ES-I3 (cell line): ENCODE results near the gene C17orf78.
"Not testable (repeated sequence)": the region's sequence is repeated elsewhere in the genome, so short reads cannot be mapped to it uniquely, and the experiment has no call there.

Source experiments
- H3K36me3 ChIP-seq: 2 replicates; pipeline ENCODE4 v1.6.1; 2013; ENCODE audit warnings: mild to moderate bottlenecking, low read length, control low read depth, moderate library complexity; ENCODE audit not compliant: insufficient read depth
- H3K4me1 ChIP-seq: 2 replicates; pipeline ENCODE4 v1.6.1; 2013; ENCODE audit warnings: mild to moderate bottlenecking, control low read depth, low read length; ENCODE audit not compliant: insufficient read depth
- H3K9ac ChIP-seq: 2 replicates; pipeline ENCODE4 v1.6.1; 2013; ENCODE audit warnings: low read depth, mild to moderate bottlenecking, low read length, moderate library complexity
- H3K9me3 ChIP-seq: 2 replicates; pipeline ENCODE4 v1.6.1; 2013; ENCODE audit warnings: mild to moderate bottlenecking, low read length, moderate library complexity; ENCODE audit not compliant: control insufficient read depth, insufficient read depth

Gene C17orf78

GRCh38 chr17:37432671-37433070 is 56.9 kb downstream of the C17orf78 start:
- Histone ChIP-seq H3K4me1 (peaks cover 3% of the 10 kb centered on the region; the same call in 1 of the 2 replicates), H3K9me3 (no peaks in the 10 kb centered on the region), H3K9ac (no peak overlapping the region), H3K36me3 (no peaks in the 10 kb centered on the region; the same call in 1 of the 2 replicates)

GRCh38 chr17:37438141-37438540 is 62.4 kb downstream of the C17orf78 start:
- H3K9ac ChIP-seq: no peak overlapping the region

DNA sequence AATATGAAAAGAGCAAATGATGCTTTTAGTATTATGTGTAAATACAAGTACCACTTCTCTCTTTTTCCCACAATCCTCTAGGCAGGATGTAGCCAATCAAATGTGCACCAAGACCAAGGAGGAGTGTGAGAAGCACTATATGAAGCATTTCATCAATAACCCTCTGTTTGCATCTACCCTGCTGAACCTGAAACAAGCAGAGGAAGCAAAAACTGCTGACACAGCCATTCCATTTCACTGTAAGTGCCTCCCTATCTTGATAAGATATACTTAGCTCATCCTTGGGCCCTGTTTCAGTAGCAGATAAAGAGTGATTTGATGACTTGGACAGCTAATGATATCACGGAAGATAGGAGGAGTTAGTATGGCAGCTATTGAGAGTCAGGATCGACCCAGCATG is 64.6 kb downstream of the C17orf78 start:
- no peaks in the 10 kb centered on the region for H3K9me3 ChIP-seq
- peaks cover 5% of the 10 kb centered on the region; the same call in 1 of the 2 replicates for H3K36me3 ChIP-seq
- no peaks in the 10 kb centered on the region for H3K4me1 ChIP-seq
- no peak overlapping the region for H3K9ac ChIP-seq

More at GRCh38 chr17:37438141-37438540, 62.4 kb downstream of the C17orf78 start:
- no peaks in the 10 kb centered on the region for H3K4me1 ChIP-seq
- H3K9me3 ChIP-seq: no peaks in the 10 kb centered on the region
- peaks cover 5% of the 10 kb centered on the region; the same call in 1 of the 2 replicates for H3K36me3 ChIP-seq

DNA sequence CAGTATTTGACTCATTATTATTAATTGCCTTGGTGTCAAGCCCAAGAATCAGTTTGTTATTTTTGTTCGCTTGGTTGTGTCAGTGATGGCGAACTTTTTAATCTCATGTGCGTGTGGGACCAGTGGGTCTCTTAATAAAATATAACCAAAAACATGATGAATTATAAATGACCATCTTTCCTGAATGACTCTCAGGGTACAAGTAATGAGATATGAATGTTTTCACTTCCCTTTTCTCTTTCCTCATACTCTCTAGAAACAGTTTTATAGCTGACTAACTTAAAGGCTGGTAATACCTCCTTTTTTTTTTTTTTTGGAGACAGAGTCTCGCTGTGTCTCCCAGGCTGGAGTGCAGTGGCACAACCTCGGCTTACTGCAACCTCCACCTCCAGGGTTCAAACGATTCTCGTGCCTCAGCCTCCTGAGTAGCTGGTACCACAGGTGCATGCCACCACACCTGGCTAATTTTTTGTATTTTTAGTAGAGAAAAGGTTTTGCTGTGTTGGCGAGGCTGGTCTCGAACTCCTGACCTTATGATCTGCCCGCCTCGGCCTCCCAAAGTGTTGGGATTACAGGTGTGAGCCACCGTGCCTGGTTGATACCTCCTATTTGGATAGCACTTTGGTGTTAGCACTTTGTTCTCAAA is 65.7 kb downstream of the C17orf78 start:
- H3K9me3 ChIP-seq, H3K36me3 ChIP-seq, H3K9ac ChIP-seq, H3K4me1 ChIP-seq: not testable (repeated sequence)
